ENCODE measurements around the gene TMEM63A. TPM values are rescaled to one million over a fixed set of nuclear protein-coding genes. Genes with fewer than 3 reads are reported as not detected.
A peak's percentile ranks its signal among the peaks of the same experiment; 100 is the strongest.
"Not testable (repeated sequence)": the region's sequence is repeated elsewhere in the genome, so short reads cannot be mapped to it uniquely, and the experiment has no call there.

The TMEM63A gene
- total RNA-seq, 1 donor = 26.4 TPM

DNA sequence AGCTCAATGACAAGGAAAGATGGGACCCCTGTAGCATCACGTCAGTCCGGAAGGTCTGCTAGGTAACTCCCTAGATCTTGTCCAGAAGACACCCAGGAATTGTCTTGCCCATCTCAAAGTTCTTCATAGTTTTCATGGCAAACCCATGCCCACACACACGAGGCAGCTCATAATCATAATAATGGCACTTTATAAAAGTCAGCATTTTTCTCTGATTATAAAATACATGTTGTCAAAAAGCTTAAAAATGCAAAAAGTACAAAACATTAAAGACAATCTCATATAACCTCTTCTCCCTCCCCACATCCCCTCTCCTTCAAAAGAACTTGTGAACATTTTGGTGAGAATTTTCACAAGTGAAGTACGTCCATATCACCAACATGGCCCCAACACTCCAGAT is 41.5 kb downstream of the TMEM63A start:
- H3K4me3 ChIP-seq (ENCODE audit: low read depth, low read length) = no peak overlapping the region
- TF ChIP-seq, protein P1, sequence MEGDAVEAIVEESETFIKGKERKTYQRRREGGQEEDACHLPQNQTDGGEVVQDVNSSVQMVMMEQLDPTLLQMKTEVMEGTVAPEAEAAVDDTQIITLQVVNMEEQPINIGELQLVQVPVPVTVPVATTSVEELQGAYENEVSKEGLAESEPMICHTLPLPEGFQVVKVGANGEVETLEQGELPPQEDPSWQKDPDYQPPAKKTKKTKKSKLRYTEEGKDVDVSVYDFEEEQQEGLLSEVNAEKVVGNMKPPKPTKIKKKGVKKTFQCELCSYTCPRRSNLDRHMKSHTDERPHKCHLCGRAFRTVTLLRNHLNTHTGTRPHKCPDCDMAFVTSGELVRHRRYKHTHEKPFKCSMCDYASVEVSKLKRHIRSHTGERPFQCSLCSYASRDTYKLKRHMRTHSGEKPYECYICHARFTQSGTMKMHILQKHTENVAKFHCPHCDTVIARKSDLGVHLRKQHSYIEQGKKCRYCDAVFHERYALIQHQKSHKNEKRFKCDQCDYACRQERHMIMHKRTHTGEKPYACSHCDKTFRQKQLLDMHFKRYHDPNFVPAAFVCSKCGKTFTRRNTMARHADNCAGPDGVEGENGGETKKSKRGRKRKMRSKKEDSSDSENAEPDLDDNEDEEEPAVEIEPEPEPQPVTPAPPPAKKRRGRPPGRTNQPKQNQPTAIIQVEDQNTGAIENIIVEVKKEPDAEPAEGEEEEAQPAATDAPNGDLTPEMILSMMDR (IDR thresholded peaks at IDR 0.05; ENCODE audit: insufficient read depth, low read length) = no peak
- no peak for DNase-seq (ENCODE audit: low read depth)

DNA sequence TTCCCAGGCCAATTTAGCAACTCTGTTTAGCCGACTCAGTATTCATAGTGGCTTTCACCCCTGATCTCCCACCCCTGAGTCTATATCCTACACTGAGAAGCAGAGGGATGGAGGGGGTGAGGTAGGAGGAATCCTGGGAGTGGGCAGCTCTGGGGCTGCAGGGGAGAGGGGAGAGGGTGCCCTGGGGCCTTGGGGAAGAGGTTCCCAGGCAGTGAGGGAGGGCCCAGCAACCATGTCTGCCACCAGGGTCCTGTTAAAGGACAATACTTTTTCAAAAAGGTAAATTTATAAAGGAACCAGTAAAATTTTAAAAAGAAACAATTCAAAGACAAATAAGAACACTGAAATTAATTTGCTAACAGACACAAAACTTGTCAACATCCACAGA is 42.0 kb downstream of the TMEM63A start:
- TF ChIP-seq, protein P1 (IDR thresholded peaks at IDR 0.05; ENCODE audit: insufficient read depth, low read length) = no peak
- no peak for DNase-seq (ENCODE audit: low read depth)
- H3K4me3 ChIP-seq (ENCODE audit: low read depth, low read length) = no peak overlapping the region

DNA sequence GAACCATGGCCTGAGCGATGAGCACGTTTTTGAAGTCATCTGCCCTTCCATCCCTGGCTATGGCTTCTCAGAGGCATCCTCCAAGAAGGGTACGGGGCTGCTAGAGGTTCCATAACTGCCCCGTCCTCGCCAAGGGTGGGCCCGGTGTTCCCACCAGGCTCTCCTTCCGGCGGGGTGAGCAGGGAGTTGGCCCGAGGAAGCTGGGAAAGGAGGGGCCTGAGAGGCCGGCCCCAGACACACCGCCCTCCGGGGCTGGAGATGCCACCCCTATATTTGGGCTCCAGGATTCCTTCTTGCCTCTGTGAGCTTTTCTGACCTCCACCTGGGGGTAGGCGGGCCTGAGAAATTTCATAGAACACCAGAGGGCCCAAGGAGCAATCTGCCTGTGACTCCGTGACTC is 43.4 kb downstream of the TMEM63A start:
- no peak overlapping the region for H3K4me3 ChIP-seq (ENCODE audit: low read depth, low read length)
- TF ChIP-seq, protein P1 (IDR thresholded peaks at IDR 0.05; ENCODE audit: insufficient read depth, low read length) = no peak
- DNase-seq (ENCODE audit: low read depth) = no peak

DNA sequence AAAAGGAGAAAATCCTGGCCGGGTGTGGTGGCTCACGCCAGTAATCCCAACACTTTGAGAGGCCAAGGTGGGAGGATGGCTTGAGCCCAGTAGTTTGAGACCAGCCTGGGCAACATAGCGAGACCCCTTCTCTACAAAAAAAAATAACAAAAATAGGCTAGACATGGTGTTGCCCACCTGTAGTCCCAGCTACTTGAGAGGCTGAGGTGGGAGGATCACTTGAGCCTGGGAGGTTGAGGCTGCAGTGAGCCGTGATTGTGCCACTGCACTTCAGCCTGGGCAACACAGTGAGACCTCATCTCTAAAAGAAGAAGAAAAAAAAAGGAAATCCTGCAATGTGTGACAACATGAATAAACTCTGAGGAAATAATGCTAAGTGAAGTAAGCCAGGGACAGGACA is 45.9 kb downstream of the TMEM63A start:
- H3K4me3 ChIP-seq (ENCODE audit: low read depth, low read length); DNase-seq (ENCODE audit: low read depth): not testable (repeated sequence)

DNA sequence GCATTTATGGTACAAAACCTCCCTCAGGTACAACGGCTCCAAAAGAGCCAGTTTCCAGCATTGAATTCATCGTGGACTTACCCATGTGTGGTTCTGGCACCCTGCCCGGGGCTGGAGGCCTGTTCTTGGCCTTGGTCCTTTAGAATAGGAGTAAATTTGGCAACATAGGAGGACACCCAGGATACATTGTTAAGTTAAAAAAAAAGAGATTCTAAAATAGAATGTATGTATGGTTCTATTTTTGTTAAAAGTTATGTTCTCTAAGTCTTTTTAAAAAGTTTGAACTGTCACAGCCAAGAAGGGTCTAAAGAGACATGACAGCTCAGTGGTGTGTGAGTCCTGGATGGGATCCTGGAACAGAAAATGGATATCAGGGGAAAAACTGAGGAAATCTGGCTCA is 46.3 kb downstream of the TMEM63A start:
- peak; percentile 90 for DNase-seq (ENCODE audit: low read depth)
- H3K4me3 ChIP-seq (ENCODE audit: low read depth, low read length) = no peak overlapping the region
- TF ChIP-seq, protein P1 (IDR thresholded peaks at IDR 0.05; ENCODE audit: insufficient read depth, low read length) = no peak

DNA sequence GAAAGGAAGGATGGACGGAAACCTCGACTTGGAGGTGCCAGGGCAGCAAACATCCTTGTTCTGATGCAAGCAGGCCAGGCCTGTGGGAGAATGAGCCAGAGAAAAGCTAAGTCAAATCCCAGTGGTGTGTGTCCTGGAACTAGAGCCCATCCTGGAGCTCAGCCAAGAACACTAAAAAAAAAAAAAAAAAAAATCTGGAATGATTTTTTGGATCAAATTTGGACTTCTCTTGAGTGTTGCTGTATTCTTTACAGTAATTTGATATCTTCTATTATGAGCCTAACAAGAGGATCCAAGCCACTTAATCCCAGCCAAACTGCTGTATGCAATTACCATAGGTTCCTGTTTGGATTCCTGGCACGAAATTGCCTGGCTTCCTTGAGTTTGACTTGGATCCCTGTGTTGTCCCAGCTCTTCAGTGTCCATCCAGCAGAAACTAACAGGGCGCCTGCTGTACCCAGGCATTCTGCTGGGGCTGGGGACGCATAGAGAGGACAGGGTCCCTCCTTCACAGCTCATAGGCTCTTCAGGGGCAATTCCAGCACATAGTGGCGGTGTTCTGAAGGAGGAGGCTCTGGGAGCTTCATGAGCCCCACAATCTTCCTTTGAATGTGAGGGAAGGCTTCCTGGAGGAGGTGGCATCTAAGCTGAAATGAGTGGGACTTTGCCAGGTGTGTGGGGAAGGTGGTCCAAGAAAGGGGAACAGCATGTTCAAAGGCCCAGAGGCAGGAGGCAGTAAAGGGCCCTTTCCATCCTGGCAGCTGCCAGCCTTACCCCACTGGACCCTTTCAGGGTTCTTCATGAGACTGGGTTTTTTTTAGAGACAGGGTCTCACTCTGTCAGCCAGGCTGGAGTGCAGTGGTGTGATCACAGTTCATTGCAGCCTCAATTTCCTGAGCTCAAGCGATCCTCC is 47.5 kb downstream of the TMEM63A start:
- TF ChIP-seq, protein P1 (IDR thresholded peaks at IDR 0.05; ENCODE audit: insufficient read depth, low read length) = no peak
- peak; percentile 98 for DNase-seq (ENCODE audit: low read depth)
- no peak overlapping the region for H3K4me3 ChIP-seq (ENCODE audit: low read depth, low read length)

DNA sequence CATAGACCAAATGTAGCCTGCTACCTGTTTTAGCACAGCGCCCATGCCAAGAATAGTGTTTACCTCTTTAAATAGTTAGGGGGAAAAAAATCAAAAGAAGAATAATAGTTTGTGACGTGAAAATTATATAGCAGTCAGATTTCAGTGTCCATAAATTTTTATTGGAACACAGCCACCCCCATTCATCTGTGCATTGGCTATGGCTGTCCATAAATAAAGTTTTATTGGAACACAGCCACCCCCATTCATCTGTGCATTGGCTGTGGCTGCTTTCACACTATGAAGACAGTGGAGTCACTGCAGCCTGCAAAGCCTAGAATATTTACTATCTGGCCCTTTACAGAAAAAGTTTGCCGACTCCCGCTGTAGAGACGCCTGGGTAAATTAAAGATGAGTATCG is 51.3 kb downstream of the TMEM63A start:
- DNase-seq (ENCODE audit: low read depth) = no peak
- no peak overlapping the region for H3K4me3 ChIP-seq (ENCODE audit: low read depth, low read length)
- TF ChIP-seq, protein P1 (IDR thresholded peaks at IDR 0.05; ENCODE audit: insufficient read depth, low read length) = no peak
